H1 (cell line): ENCODE results near the gene TAF3.

Experiments used
- ATF3 ChIP-seq: IDR thresholded peaks from 2 replicates; pipeline ENCODE4 v1.6.1; 2011; ENCODE audit warnings: low read depth, mild to moderate bottlenecking, low read length; ENCODE audit not compliant: insufficient read depth
- CREB1 ChIP-seq: IDR thresholded peaks from 2 replicates; pipeline ENCODE4 v1.6.1; 2012; ENCODE audit warnings: inconsistent platforms
- PHF8 ChIP-seq: fragments of 200-600 bp; sonication (generic); conservative IDR thresholded peaks from 2 replicates; pipeline ENCODE4 v1.7.1; 2012; ENCODE audit warnings: low read depth, mild to moderate bottlenecking, inconsistent platforms, low read length, moderate library complexity
- POLR2A ChIP-seq, 2 experiments: IDR thresholded peaks; 1 replicate in 1 of 2; 2 replicates in 1 of 2; pipeline ENCODE4 v1.6.1; 2011; ENCODE audit warnings: low read depth in 2 of 2, low read length in 2 of 2, mild to moderate bottlenecking in 2 of 2; ENCODE audit errors: control extremely low read depth in 1 of 2
- POLR2AphosphoS5 ChIP-seq: IDR thresholded peaks from 2 replicates; pipeline ENCODE4 v1.6.1; 2011; ENCODE audit warnings: low read depth, low read length
- TF ChIP-seq, protein P1 (sequence below), 3 experiments: IDR thresholded peaks; 1 replicate in 2 of 3; 2 replicates in 1 of 3; pipeline versions ENCODE4 v1.5.1 to v1.6.1; 2011; ENCODE audit warnings: low read length in 3 of 3, mild to moderate bottlenecking in 3 of 3, inconsistent platforms in 2 of 3, low read depth in 1 of 3, moderate library complexity in 1 of 3; ENCODE audit not compliant: insufficient read depth in 1 of 3; ENCODE audit errors: control extremely low read depth in 1 of 3

- TF ChIP-seq ATF3 (no peak), PHF8 (no peak), CREB1 (no peak), POLR2A (IDR thresholded peaks at IDR 0.05; ENCODE audit: control extremely low read depth in 1 of 2, low read depth in 2 of 2, low read length in 2 of 2) (no peak), POLR2AphosphoS5 (no peak)
- TF ChIP-seq, protein P1, sequence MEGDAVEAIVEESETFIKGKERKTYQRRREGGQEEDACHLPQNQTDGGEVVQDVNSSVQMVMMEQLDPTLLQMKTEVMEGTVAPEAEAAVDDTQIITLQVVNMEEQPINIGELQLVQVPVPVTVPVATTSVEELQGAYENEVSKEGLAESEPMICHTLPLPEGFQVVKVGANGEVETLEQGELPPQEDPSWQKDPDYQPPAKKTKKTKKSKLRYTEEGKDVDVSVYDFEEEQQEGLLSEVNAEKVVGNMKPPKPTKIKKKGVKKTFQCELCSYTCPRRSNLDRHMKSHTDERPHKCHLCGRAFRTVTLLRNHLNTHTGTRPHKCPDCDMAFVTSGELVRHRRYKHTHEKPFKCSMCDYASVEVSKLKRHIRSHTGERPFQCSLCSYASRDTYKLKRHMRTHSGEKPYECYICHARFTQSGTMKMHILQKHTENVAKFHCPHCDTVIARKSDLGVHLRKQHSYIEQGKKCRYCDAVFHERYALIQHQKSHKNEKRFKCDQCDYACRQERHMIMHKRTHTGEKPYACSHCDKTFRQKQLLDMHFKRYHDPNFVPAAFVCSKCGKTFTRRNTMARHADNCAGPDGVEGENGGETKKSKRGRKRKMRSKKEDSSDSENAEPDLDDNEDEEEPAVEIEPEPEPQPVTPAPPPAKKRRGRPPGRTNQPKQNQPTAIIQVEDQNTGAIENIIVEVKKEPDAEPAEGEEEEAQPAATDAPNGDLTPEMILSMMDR (IDR thresholded peaks at IDR 0.05; ENCODE audit: control extremely low read depth in 1 of 3, insufficient read depth in 1 of 3, low read depth in 1 of 3, low read length in 3 of 3) = no peak
Measured at GRCh38 chr10:7857262-7857661, 39.0 kb downstream of the TAF3 start.
